Stimulated activated CD8-positive, alpha-beta memory T cell treated with anti-CD3 and anti-CD28 coated beads, Interleukin-12 subunit alpha, Interleukin-12 subunit beta, amount 100 ng/mL, for 24 hours (primary cell): ENCODE measurements around the gene PTPN20.

Experiments used
- DNase-seq: peaks from one replicate; pipeline ENCODE4 v3.0.0-alpha.2; 2020; ENCODE audit errors: extremely low read depth

The PTPN20 gene

DNA sequence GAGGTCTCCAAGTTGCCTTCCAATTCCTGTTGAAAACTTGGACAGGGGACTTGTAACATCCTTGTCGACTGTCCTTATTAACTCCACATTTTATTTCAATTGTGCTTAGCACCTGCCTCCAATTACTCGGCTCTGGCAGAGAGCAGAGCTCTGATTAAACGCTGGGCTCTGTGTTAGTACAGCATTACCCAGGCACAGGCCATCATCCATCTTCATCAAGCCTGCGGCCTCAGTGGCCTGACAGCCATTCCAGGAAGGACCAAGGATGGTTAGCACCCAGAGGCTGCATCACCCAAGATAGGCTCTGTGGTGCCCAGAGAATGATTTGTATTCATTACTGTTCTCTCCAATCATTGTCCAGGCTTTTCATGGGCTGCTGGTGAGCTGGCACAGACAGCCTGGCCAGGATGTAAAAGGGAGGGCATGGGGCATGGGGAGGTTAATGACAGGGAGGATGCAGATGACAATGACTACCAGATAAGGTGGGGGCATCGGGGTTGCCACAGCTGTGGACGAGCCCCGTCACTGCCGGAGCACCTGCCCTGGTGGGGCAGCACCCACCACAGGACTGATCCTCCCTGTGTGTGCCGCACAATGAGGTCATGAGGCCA lies 123.3 kb downstream of the PTPN20 start:
- no peak for DNase-seq

- no peak for DNase-seq
Measured at GRCh38 chr10:47035171-47035818, 124.1 kb downstream of the PTPN20 start.

GRCh38 chr10:47035819-47036337 lies 124.7 kb downstream of the PTPN20 start:
- DNase-seq: no peak

DNA sequence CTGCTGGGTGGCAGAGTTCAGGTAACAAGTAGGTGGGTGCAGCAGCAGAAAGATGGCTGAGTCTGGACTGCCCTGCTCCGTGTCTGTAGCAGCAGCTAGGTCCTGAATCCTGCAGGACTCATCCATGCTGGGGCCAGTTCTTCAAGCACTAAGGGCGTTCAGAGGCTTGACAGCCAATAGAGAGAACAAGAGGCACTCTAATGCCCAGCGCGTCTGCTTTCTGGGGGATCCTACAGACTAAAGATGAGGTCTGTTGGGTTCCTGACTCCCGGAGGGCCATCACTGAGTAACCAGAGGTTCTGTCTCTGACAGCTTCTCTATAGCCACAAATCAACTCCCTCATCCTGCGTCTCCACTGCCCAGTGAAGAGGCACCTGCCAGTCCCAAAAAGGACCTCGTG lies 125.5 kb downstream of the PTPN20 start:
- no peak for DNase-seq

- no peak for DNase-seq
Measured at GRCh38 chr10:47037654-47038425, 126.6 kb downstream of the PTPN20 start.

- DNase-seq: no peak
Measured at GRCh38 chr10:47038881-47039561, 127.8 kb downstream of the PTPN20 start.

DNA sequence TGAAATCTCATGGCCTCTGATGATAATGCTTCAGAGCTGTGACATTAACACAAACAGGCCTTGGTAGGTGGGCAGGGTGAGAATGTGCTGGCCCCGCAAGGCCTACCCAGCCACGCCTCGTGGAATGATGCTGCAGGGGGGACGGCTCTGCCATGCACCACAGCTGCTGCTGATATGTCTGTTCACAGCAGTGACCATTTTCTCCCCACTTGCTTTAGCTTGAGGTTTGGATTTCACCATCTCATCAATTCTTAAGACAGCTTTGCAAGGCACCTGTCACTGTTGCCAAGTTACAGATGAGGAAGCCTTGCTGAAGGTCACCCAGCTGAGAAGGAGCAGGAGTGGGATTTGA lies 128.3 kb downstream of the PTPN20 start:
- DNase-seq: no peak

GRCh38 chr10:47040041-47040491 lies 128.8 kb downstream of the PTPN20 start:
- no peak for DNase-seq

GRCh38 chr10:47040681-47041080 lies 129.5 kb downstream of the PTPN20 start:
- no peak for DNase-seq

DNA sequence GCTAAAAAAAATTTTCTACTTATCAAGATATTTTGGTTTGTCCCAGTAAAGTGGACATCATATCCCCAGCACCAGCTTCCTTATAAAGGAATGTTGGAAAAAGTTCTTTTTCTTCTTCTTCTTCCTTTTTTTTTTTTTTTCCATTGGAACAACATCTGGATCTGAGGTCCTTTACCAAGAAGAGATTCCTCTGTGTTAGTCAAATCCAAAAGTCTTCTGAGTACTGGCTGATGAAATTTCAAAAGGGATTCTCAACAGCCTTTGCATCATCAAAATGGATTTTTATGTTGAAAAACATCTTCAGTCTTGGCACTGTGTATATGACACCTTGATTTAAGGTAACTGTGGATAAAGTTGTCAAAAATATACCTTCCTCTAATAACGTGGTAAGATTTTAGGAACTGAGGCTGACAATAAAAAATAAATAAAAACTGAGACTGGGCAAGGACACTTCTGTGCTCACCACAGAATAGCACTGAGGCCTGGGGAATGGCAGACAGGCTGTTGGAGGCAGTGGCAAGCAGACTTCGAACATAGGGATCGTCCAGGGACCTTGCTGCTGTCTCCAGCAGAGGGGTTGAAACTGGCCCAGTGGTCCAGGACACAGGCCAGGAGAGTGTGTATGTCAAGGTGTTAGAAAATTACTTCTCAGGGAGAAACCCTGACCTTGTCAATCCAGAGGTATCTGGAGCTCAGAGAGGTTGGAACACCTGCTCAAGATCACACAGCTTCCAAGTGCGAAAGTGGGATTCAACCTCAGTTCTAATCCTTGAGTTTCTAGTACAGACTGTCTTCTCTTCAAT lies 130.4 kb downstream of the PTPN20 start:
- DNase-seq: no peak

GRCh38 chr10:47042199-47042473 lies 130.9 kb downstream of the PTPN20 start:
- DNase-seq: no peak

DNA sequence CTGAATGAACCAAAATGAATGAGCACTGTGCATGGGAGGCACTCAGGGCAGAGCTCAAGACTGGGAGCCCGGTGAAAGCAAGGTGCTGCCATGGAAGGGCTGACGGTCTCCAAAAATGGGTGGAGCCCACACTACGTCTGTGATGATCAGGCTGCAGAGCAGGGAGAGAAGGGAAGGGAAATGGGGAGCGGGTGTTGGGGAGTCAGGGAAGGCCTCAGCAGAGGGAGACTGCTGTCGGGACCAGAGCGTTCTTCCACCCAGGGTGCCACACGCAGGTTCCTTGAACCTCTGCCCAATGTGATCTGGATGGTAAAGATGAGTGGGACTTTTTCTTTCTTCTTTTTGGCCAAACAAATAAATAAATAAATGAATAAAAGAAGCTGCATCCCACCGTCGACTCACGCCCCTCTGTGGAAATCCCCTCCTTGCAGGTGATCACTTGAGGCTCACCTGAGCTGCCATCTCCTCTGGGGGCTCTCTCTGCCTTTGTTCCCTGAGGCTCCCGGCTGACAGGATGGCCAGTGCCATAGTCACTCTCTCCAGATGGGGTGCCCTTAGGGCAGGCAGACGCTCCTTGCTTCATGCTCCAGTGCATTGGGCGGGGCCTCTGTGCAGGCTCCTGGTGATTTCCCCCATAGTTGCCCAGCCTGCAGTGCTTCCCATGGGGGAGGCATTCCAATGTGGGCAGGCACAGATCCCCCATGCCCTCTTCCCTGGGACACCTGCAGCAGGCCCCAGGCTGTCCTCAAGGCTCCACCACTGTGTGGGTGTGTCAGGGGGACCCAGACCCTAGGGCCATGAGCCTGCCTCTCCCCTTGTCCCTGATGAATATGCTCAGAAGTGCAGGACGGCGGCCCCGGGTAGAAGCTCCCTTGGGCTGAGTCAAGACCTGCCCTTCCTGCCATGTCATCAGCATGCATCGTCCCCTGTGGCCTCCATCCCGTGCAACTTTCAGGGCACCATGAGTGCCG lies 131.8 kb downstream of the PTPN20 start:
- no peak for DNase-seq

DNA sequence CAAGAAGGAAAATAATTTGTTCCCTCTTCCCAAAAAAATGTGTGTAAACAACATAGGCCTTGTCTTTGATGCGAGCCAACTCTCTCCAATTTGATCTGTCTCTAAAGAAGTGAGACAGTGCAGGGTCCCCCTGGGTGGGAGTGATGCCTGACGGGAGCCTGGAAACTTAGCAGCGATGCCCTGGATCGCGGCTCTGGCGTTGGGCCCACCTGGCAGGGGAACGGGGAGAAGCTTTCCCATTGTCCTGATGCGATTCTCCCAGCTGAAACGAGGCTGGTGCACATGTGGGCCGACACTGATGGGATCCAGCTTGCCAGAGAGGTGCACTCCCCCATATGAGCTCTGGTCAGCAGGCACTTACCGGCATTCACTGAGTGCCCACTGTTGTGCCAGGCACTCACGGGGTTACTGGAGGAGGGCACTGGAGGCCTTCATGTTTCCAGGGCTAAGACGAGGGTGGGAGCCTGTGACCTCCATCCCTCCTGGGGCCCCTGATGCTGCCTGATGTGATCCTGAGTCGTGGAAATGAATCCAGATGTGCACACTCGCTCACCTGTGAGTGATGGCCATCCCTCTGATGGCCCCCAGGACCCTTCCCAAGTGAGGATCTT lies 132.8 kb downstream of the PTPN20 start:
- DNase-seq: no peak

GRCh38 chr10:47044741-47045140 lies 133.5 kb downstream of the PTPN20 start:
- no peak for DNase-seq

GRCh38 chr10:47045331-47045861 lies 134.2 kb downstream of the PTPN20 start:
- no peak for DNase-seq

- DNase-seq: no peak
Measured at GRCh38 chr10:47046321-47047126, 135.3 kb downstream of the PTPN20 start.

- DNase-seq: no peak
Measured at GRCh38 chr10:47047127-47047504, 135.9 kb downstream of the PTPN20 start.

- peak; percentile 39 for DNase-seq
Measured at GRCh38 chr10:47047577-47048525, 136.6 kb downstream of the PTPN20 start.
